Muscle of leg (tissue), 11 donors: ENCODE data around the gene FYN. TPM values are rescaled to one million over a fixed set of nuclear protein-coding genes. Genes with fewer than 3 reads are reported as not detected.
A peak's percentile ranks its signal among the peaks of the same experiment; 100 is the strongest.
"Not testable (repeated sequence)": the region's sequence is repeated elsewhere in the genome, so short reads cannot be mapped to it uniquely, and the experiment has no call there.

Experiments
- DNase-seq: peaks from one replicate; pipeline ENCODE4 v3.0.0; 2013
- H3K27ac ChIP-seq: one replicate; pipeline ENCODE4 v1.5.1; 2013; ENCODE audit warnings: mild to moderate bottlenecking, low read length, control low read depth
- H3K27me3 ChIP-seq: one replicate; pipeline ENCODE4 v1.6.1; 2013; ENCODE audit warnings: low read length; ENCODE audit not compliant: control insufficient read depth, insufficient read depth
- H3K36me3 ChIP-seq: one replicate; pipeline ENCODE4 v1.6.1; 2013; ENCODE audit warnings: low read length; ENCODE audit not compliant: control insufficient read depth, insufficient read depth
- H3K4me1 ChIP-seq: one replicate; pipeline ENCODE4 v1.6.1; 2013; ENCODE audit warnings: low read length; ENCODE audit not compliant: control insufficient read depth, insufficient read depth
- H3K4me3 ChIP-seq: one replicate; pipeline ENCODE4 v1.5.1; 2013; ENCODE audit warnings: low read length, control low read depth
- H3K9me3 ChIP-seq: replicated peaks from 2 replicates; pipeline ENCODE4 v1.6.1; 2013; ENCODE audit warnings: low read depth, low read length; ENCODE audit not compliant: control insufficient read depth
- WGBS: methylation state at CpG from one replicate; pipeline ENCODE4 v1.1.5; 2013; ENCODE audit warnings: missing lambda C conversion rate; ENCODE audit not compliant: insufficient coverage; 5-methylcytosine and 5-hydroxymethylcytosine counted together
- polyA plus RNA-seq, 8 donors: library from polyadenylated mRNA; unstranded; fragments of 120-200 nt; gene quantifications; one replicate each; pipeline versions ENCODE4 v1.2.1 to v1.2.3, GENCODE V29; 2013; ENCODE audit warnings: inconsistent platforms in 1 of 8, low replicate concordance in 1 of 8; ENCODE audit not compliant: insufficient read length in 8 of 8, insufficient read depth in 1 of 8
- total RNA-seq: library from RNA; stranded (reverse); fragments of 120-200 nt; gene quantifications from one replicate; pipeline ENCODE4 v1.2.4, GENCODE V29; 2013

The FYN gene
- total and polyA plus RNA-seq, 9 donors, result 97.1 to 181 (median 152) TPM

GRCh38 chr6:111837007-111837406, 36.2 kb downstream of the FYN start:
- Histone ChIP-seq H3K9me3 (no peaks in the 10 kb centered on the region), H3K4me1 (peaks cover 6% of the 10 kb centered on the region), H3K27ac (no peak overlapping the region), H3K36me3 (peaks cover 23% of the 10 kb centered on the region), H3K4me3 (no peak overlapping the region), H3K27me3 (no peaks in the 10 kb centered on the region)
- no peak for DNase-seq
- WGBS, result no CpG with 5 or more reads among the region's 6 CpGs

GRCh38 chr6:111835807-111836206, 37.4 kb downstream of the FYN start:
- Histone ChIP-seq H3K9me3 (no peaks in the 10 kb centered on the region), H3K36me3 (peaks cover 21% of the 10 kb centered on the region), H3K4me3 (no peak overlapping the region), H3K27me3 (no peaks in the 10 kb centered on the region), H3K27ac (no peak overlapping the region), H3K4me1 (peaks cover 4% of the 10 kb centered on the region)
- DNase-seq, result no peak
- WGBS, result 60% methylated on average over 1 of the region's 1 CpG

- 75% methylated on average over 2 of the region's 7 CpGs for WGBS
These were observed 37.9 kb downstream of the FYN start for GRCh38 chr6:111835398-111835797.

DNA sequence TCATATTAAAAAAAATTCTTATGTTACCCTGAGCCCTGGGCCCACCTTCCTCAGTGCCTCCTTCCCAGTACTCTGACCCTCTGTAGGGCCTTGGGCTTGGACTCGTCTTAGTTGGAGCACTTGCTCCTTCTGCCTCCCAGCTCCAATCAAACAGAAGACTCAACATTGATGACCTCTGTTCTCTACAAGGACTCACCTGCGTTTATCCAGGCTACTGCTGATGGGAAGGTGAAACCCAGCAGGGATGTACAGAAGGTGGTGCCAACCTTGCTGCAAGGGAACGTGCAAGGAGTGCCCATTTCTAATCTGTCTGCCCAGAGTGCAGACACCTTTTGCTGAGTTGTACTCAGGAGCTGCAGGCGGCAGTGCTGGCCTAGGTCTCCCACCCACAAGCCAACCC, 38.9 kb downstream of the FYN start:
- DNase-seq, result no peak
- Histone ChIP-seq H3K4me3 (no peak overlapping the region), H3K36me3 (peaks cover 21% of the 10 kb centered on the region), H3K27me3 (no peaks in the 10 kb centered on the region), H3K27ac (no peak overlapping the region), H3K4me1 (peaks cover 9% of the 10 kb centered on the region), H3K9me3 (no peaks in the 10 kb centered on the region)
- 95% methylated on average over 4 of the region's 4 CpGs for WGBS

More at GRCh38 chr6:111835398-111835797, 37.9 kb downstream of the FYN start:
- H3K36me3 ChIP-seq, result peaks cover 21% of the 10 kb centered on the region
- DNase-seq, H3K4me1 ChIP-seq, H3K27me3 ChIP-seq, H3K9me3 ChIP-seq, H3K4me3 ChIP-seq, H3K27ac ChIP-seq: not testable (repeated sequence)

GRCh38 chr6:111832833-111833418, 40.3 kb downstream of the FYN start:
- DNase-seq, result no peak
- H3K27me3 ChIP-seq, result no peaks in the 10 kb centered on the region
- H3K9me3 ChIP-seq, result no peaks in the 10 kb centered on the region
- no peak overlapping the region for H3K27ac ChIP-seq
- WGBS, result no CpG with 5 or more reads among the region's 1 CpG
- H3K36me3 ChIP-seq, result peaks cover 20% of the 10 kb centered on the region
- H3K4me1 ChIP-seq, result peaks cover 10% of the 10 kb centered on the region
- no peak overlapping the region for H3K4me3 ChIP-seq

GRCh38 chr6:111831408-111831807, 41.8 kb downstream of the FYN start:
- Histone ChIP-seq H3K4me1 (peaks cover 12% of the 10 kb centered on the region), H3K36me3 (peaks cover 20% of the 10 kb centered on the region), H3K4me3 (no peak overlapping the region), H3K27ac (no peak overlapping the region), H3K27me3 (no peaks in the 10 kb centered on the region), H3K9me3 (no peaks in the 10 kb centered on the region)
- no peak for DNase-seq
- WGBS, result no CpG with 5 or more reads among the region's 2 CpGs

DNA sequence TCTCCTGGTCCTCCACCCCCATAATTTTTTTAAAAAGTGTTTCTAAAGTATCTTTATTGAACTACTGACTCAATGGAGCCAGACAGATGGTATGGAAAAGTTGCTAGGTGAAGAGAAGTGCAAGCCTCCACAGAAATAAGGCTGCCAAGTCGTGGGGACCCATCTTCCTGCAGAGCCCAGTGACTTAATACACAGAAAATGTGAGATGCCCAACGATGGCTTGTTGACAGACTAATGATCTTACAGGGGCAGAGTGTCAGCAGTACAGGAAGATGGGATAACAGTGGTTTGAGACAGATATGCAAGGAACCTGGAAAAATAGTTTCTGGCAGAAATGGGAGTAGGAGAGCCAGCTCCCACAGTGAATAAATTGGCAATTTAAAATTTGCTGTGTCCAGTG, 43.3 kb downstream of the FYN start:
- no peaks in the 10 kb centered on the region for H3K9me3 ChIP-seq
- peaks cover 18% of the 10 kb centered on the region for H3K36me3 ChIP-seq
- H3K4me1 ChIP-seq, result peaks cover 15% of the 10 kb centered on the region
- no peak overlapping the region for H3K27ac ChIP-seq
- H3K27me3 ChIP-seq, result no peaks in the 10 kb centered on the region
- no peak for DNase-seq
- H3K4me3 ChIP-seq, result no peak overlapping the region
- 33% methylated on average over 2 of the region's 2 CpGs for WGBS

GRCh38 chr6:111829581-111829980, 43.7 kb downstream of the FYN start:
- Histone ChIP-seq H3K27me3 (no peaks in the 10 kb centered on the region), H3K27ac (no peak overlapping the region), H3K9me3 (no peaks in the 10 kb centered on the region), H3K4me3 (no peak overlapping the region), H3K4me1 (peaks cover 17% of the 10 kb centered on the region), H3K36me3 (peaks cover 17% of the 10 kb centered on the region)
- DNase-seq, result no peak
- no CpG with 5 or more reads among the region's 3 CpGs for WGBS

DNA sequence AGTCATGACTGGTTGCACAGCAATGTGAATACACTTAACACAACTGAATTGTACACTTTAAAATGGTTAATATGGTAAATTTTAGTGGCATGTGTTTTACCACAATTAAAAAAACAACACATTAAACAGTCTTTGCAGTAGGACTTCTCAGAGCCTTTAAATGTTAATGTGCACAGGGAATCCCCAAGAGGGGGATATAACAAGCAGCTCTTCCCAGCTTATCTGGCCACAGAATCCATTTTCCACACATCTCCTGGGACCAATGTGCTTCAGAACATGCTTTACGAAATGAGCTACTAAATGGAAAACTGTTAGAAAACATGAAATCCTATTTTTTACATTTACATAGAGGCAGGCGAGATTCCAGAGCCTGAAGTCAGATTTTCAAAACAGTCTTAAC, 44.4 kb downstream of the FYN start:
- Histone ChIP-seq H3K27ac (no peak overlapping the region), H3K27me3 (no peaks in the 10 kb centered on the region), H3K4me3 (no peak overlapping the region), H3K36me3 (peaks cover 13% of the 10 kb centered on the region), H3K9me3 (no peaks in the 10 kb centered on the region), H3K4me1 (peaks cover 17% of the 10 kb centered on the region)
- no CpG with 5 or more reads among the region's 2 CpGs for WGBS
- peak; percentile 88 for DNase-seq

DNA sequence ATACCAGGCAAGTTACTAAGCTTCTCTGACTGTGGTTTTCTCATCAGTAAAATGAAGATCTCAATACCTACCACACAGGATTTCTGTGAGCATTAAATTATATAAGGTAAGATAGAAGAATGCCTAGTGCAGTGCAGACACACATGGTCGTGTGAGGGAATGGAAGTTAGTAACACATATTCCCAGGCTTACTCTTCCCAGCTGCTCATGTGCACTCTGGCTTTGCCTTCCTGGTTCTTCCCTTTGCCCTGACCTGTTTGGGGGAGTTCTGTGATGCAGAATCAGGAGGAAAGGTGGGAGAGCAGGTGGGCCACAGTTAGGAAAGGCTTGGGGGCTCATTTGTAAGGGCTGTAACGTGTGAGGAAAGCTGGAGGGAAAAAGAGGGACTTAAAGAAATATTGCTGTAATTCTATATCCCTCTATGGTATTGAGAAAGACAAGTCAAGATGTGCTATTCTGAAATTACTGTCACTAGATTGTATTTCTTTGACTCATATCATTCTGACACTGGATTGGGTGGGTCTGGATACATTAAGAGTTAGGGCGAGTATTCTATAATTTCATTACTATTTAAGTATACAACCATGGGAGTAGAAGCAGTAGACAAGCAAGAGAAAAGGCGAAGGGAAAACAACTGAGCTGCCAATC, 47.7 kb downstream of the FYN start:
- WGBS, result 100% methylated on average over 1 of the region's 4 CpGs

More for the DNA sequence above, 47.7 kb downstream of the FYN start:
- peaks cover 13% of the 10 kb centered on the region for H3K36me3 ChIP-seq
- H3K4me1 ChIP-seq, result peaks cover 23% of the 10 kb centered on the region
- H3K27me3 ChIP-seq, result no peaks in the 10 kb centered on the region
- H3K27ac ChIP-seq, result no peak overlapping the region
- H3K9me3 ChIP-seq, result no peaks in the 10 kb centered on the region
- H3K4me3 ChIP-seq, result no peak overlapping the region
- no peak for DNase-seq
